Measurements from ENCODE around the gene ARIH2. TPM values are rescaled to one million over a fixed set of nuclear protein-coding genes. Genes with fewer than 3 reads are reported as not detected.

Gene ARIH2
- total RNA-seq, 1 donor from 2014 or later, result 87.2 TPM

GRCh38 chr3:48928679-48929078, 10.0 kb downstream of the ARIH2 start:
- no peak for DNase-seq (ENCODE audit: low read depth)

GRCh38 chr3:48929358-48930035, 10.9 kb downstream of the ARIH2 start:
- no peak for DNase-seq (ENCODE audit: low read depth)

GRCh38 chr3:48930590-48930989, 11.9 kb downstream of the ARIH2 start:
- no peak for DNase-seq (ENCODE audit: low read depth)

- no peak for DNase-seq (ENCODE audit: low read depth)
Measured at GRCh38 chr3:48931944-48932580, 13.4 kb downstream of the ARIH2 start.

GRCh38 chr3:48934333-48934991, 15.8 kb downstream of the ARIH2 start:
- DNase-seq (ENCODE audit: low read depth), result peak; percentile 49

- no peak for DNase-seq (ENCODE audit: low read depth)
Measured at GRCh38 chr3:48935530-48935929, 16.9 kb downstream of the ARIH2 start.

GRCh38 chr3:48938156-48938555, 19.5 kb downstream of the ARIH2 start:
- DNase-seq (ENCODE audit: low read depth), result no peak

GRCh38 chr3:48938689-48939088, 20.0 kb downstream of the ARIH2 start:
- DNase-seq (ENCODE audit: low read depth), result no peak

GRCh38 chr3:48945432-48945831, 26.8 kb downstream of the ARIH2 start:
- no peak for DNase-seq (ENCODE audit: low read depth)

- DNase-seq (ENCODE audit: low read depth), result no peak
Measured at GRCh38 chr3:48945891-48946549, 27.4 kb downstream of the ARIH2 start.

- no peak for DNase-seq (ENCODE audit: low read depth)
Measured at GRCh38 chr3:48949376-48949717, 30.7 kb downstream of the ARIH2 start.

GRCh38 chr3:48950051-48950450, 31.4 kb downstream of the ARIH2 start:
- DNase-seq (ENCODE audit: low read depth), result no peak

- no peak for DNase-seq (ENCODE audit: low read depth)
Measured at GRCh38 chr3:48951764-48952163, 33.1 kb downstream of the ARIH2 start.

- no peak for DNase-seq (ENCODE audit: low read depth)
Measured at GRCh38 chr3:48952510-48953118, 34.0 kb downstream of the ARIH2 start.

- DNase-seq (ENCODE audit: low read depth), result peak; percentile 56
Measured at GRCh38 chr3:48957006-48957705, 38.5 kb downstream of the ARIH2 start.

- no peak for DNase-seq (ENCODE audit: low read depth)
Measured at GRCh38 chr3:48960841-48961413, 42.3 kb downstream of the ARIH2 start.

GRCh38 chr3:48962340-48962739, 43.7 kb downstream of the ARIH2 start:
- DNase-seq (ENCODE audit: low read depth), result no peak

GRCh38 chr3:48962939-48963338, 44.3 kb downstream of the ARIH2 start:
- DNase-seq (ENCODE audit: low read depth), result no peak

GRCh38 chr3:48963591-48963990, 44.9 kb downstream of the ARIH2 start:
- DNase-seq (ENCODE audit: low read depth), result no peak

- peak; percentile 34 for DNase-seq (ENCODE audit: low read depth)
Measured at GRCh38 chr3:48966367-48966766, 47.7 kb downstream of the ARIH2 start.

- peak; percentile 68 for DNase-seq (ENCODE audit: low read depth)
Measured at GRCh38 chr3:48966876-48967361, 48.3 kb downstream of the ARIH2 start.

All from myocyte (in vitro differentiated cells).